PC-3 (cell line): Measurements from ENCODE around the gene ARHGEF38. TPM values are rescaled to one million over a fixed set of nuclear protein-coding genes. Genes with fewer than 3 reads are reported as not detected.

Experiments
- ATAC-seq: fragments of 200-7000 bp; cut with Tn5 transposase; 2 replicates; pipeline ENCODE4 v1.9.1; 2020; ENCODE audit warnings: mild to moderate bottlenecking, moderate library complexity
- BruUV-seq: library from RNA; stranded (reverse); fragments of 400-500 nt; replicated peaks from 2 replicates; lab custom pipeline; 2021; lab: Mats Ljungman, UMichigan
- CTCF ChIA-PET: fragments of 300-600 bp; sonication (Branson Sonifier 250); formaldehyde crosslinking; loops from one replicate; lab custom pipeline; 2022; ENCODE audit warnings: antibody characterized with exemption; lab: Charles Lee
- POLR2A ChIA-PET: fragments of 300-600 bp; sonication (Branson Sonifier 250); formaldehyde crosslinking; loops from one replicate; lab custom pipeline; 2022; ENCODE audit warnings: antibody characterized with exemption; ENCODE audit not compliant: unreplicated experiment; lab: Charles Lee
- DNase-seq: peaks from one replicate; pipeline ENCODE4 v3.0.0-alpha.2; 2015
- H2AFZ ChIP-seq: fragments of 300-600 bp; sonication (generic); 2 replicates; pipeline ENCODE4 v1.6.0; 2016; ENCODE audit warnings: antibody characterized with exemption, low read length
- H3F3A ChIP-seq: fragments of 300-600 bp; sonication (generic); one replicate; pipeline ENCODE4 v1.6.0; 2017; ENCODE audit warnings: antibody characterized with exemption, low read length, control low read depth, mild to moderate bottlenecking; ENCODE audit not compliant: unreplicated experiment
- H3K27ac ChIP-seq: fragments of 300-600 bp; sonication (generic); 2 replicates; pipeline ENCODE4 v1.5.1; 2016; ENCODE audit warnings: mild to moderate bottlenecking, low read length
- H3K27me3 ChIP-seq: fragments of 300-600 bp; sonication (generic); 2 replicates; pipeline ENCODE4 v1.6.1; 2016; ENCODE audit warnings: low read length, mixed read lengths
- H3K36me3 ChIP-seq: fragments of 300-600 bp; sonication (generic); 2 replicates; pipeline ENCODE4 v1.6.1; 2016; ENCODE audit warnings: low read depth, mixed run types, low read length, mixed read lengths
- H3K4me1 ChIP-seq: fragments of 300-600 bp; sonication (generic); 2 replicates; pipeline ENCODE4 v1.5.1; 2016; ENCODE audit warnings: low read length; ENCODE audit not compliant: insufficient read depth
- H3K4me2 ChIP-seq: fragments of 300-600 bp; sonication (generic); 2 replicates; pipeline ENCODE4 v1.6.0; 2016; ENCODE audit warnings: low read length
- H3K4me3 ChIP-seq: fragments of 300-600 bp; sonication (generic); 2 replicates; pipeline ENCODE4 v1.5.1; 2016; ENCODE audit warnings: mild to moderate bottlenecking, low read length, mixed read lengths
- H3K79me2 ChIP-seq: fragments of 300-600 bp; sonication (generic); 2 replicates; pipeline ENCODE4 v1.6.1; 2017; ENCODE audit warnings: low read length, mixed read lengths
- H3K9ac ChIP-seq: fragments of 300-600 bp; sonication (generic); 2 replicates; pipeline ENCODE4 v1.6.0; 2016; ENCODE audit warnings: mild to moderate bottlenecking, low read length
- H3K9me2 ChIP-seq: fragments of 300-600 bp; sonication (generic); replicated peaks from 2 replicates; pipeline ENCODE4 v1.6.1; 2016; ENCODE audit warnings: mixed run types, low read length, mixed read lengths
- H3K9me3 ChIP-seq: fragments of 300-600 bp; sonication (generic); 2 replicates; pipeline ENCODE4 v1.6.1; 2016; ENCODE audit warnings: low read length, mixed read lengths
- H4K20me1 ChIP-seq: fragments of 300-600 bp; sonication (generic); 2 replicates; pipeline ENCODE4 v1.6.1; 2016; ENCODE audit warnings: low read length, mixed read lengths
- CTCF ChIP-seq: fragments of 300-600 bp; sonication (generic); conservative IDR thresholded peaks from 2 replicates; pipeline ENCODE4 v1.5.1; 2017; ENCODE audit warnings: antibody characterized with exemption, low read depth, mild to moderate bottlenecking, low read length
- EZH2 ChIP-seq: fragments of 300-600 bp; sonication (generic); IDR thresholded peaks from one replicate; pipeline ENCODE4 v1.6.1; 2017; ENCODE audit warnings: antibody characterized with exemption, mild to moderate bottlenecking, low read length; ENCODE audit not compliant: unreplicated experiment
- EZH2phosphoT487 ChIP-seq: fragments of 300-600 bp; sonication (generic); IDR thresholded peaks from 2 replicates; pipeline ENCODE4 v1.6.1; 2018; ENCODE audit warnings: mild to moderate bottlenecking, antibody characterized with exemption, low read length, borderline replicate concordance
- intact Hi-C: fragments of 100-400 bp; cut with micrococcal nuclease; formaldehyde crosslinking; loops from 2 replicates; pipeline ENCODE4 v1.9.0; 2023
- total RNA-seq: library from RNA; depleted of rRNA; stranded (reverse); fragments of >200 nt; gene quantifications from 2 replicates; pipeline ENCODE4 v1.2.3, GENCODE V29; 2014

ARHGEF38 gene
- total RNA-seq, 1 experiment from 2014 or later, result 2.0 TPM

- intact Hi-C loops, result loop anchor here (5.0 kb wide), 1 partner anchor 48 kb away; the partner anchor contains the start of gene ARHGEF38
These were observed 47.7 kb upstream of the ARHGEF38 start for GRCh38 chr4:105504744-105505143.

GRCh38 chr4:105509291-105509690, 43.1 kb upstream of the ARHGEF38 start:
- Histone ChIP-seq H3K36me3 (no peaks in the 10 kb centered on the region), H3K4me2 (no peak overlapping the region), H3K27ac (no peak overlapping the region), H3F3A (no peaks in the 10 kb centered on the region), H3K9me3 (no peaks in the 10 kb centered on the region), H4K20me1 (no peaks in the 10 kb centered on the region), H3K4me3 (no peak overlapping the region), H3K9ac (no peak overlapping the region), H3K9me2 (no peaks in the 10 kb centered on the region), H3K4me1 (no peaks in the 10 kb centered on the region), H2AFZ (no peak overlapping the region), H3K79me2 (no peaks in the 10 kb centered on the region), H3K27me3 (no peaks in the 10 kb centered on the region)
- peak; percentile 15; the same call in 1 of the 2 replicates for ATAC-seq
- CTCF ChIA-PET, result no interaction called here
- intact Hi-C loops, result loop anchor here (5.0 kb wide), 1 partner anchor 43 kb away; the partner anchor contains the start of gene ARHGEF38
- BruUV-seq, result no TSS peak
- TF ChIP-seq EZH2 (no peak), EZH2phosphoT487 (no peak), CTCF (no peak)
- DNase-seq, result no peak
- POLR2A ChIA-PET, result no interaction called here

More at GRCh38 chr4:105504744-105505143, 47.7 kb upstream of the ARHGEF38 start:
- ChIA-PET CTCF (no interaction called here), POLR2A (no interaction called here)
- Histone ChIP-seq H3K36me3 (no peaks in the 10 kb centered on the region), H3K9me3 (no peaks in the 10 kb centered on the region), H3K4me1 (no peaks in the 10 kb centered on the region), H4K20me1 (no peaks in the 10 kb centered on the region), H3K27me3 (no peaks in the 10 kb centered on the region), H3K27ac (no peak overlapping the region), H3K4me2 (no peak overlapping the region), H3K9ac (no peak overlapping the region), H3K9me2 (no peaks in the 10 kb centered on the region), H3F3A (no peaks in the 10 kb centered on the region), H2AFZ (no peak overlapping the region), H3K79me2 (no peaks in the 10 kb centered on the region), H3K4me3 (no peak overlapping the region)
- ATAC-seq (no peak), DNase-seq (no peak)
- no TSS peak for BruUV-seq
- TF ChIP-seq CTCF, result no peak
- TF ChIP-seq EZH2, result no peak
- no peak for TF ChIP-seq EZH2phosphoT487

- Histone ChIP-seq H3F3A (no peaks in the 10 kb centered on the region), H3K9me3 (no peaks in the 10 kb centered on the region), H2AFZ (no peak overlapping the region), H3K27me3 (no peaks in the 10 kb centered on the region), H3K4me3 (no peak overlapping the region), H3K9me2 (no peaks in the 10 kb centered on the region), H4K20me1 (no peaks in the 10 kb centered on the region), H3K4me1 (no peaks in the 10 kb centered on the region), H3K27ac (no peak overlapping the region), H3K36me3 (no peaks in the 10 kb centered on the region), H3K4me2 (no peak overlapping the region), H3K79me2 (no peaks in the 10 kb centered on the region), H3K9ac (no peak overlapping the region)
- ATAC-seq, result no peak
- intact Hi-C loops, result loop anchor here (5.0 kb wide), 1 partner anchor 43 kb away; the partner anchor contains the start of gene ARHGEF38
- CTCF ChIA-PET, result no interaction called here
- TF ChIP-seq EZH2phosphoT487 (no peak), CTCF (no peak), EZH2 (no peak)
- DNase-seq, result no peak
- POLR2A ChIA-PET, result no interaction called here
- no TSS peak for BruUV-seq
These were observed 42.7 kb upstream of the ARHGEF38 start for GRCh38 chr4:105509714-105510113.
